ENCODE data around the gene ZPR1.

GRCh38 chr11:116833491-116833815 is 45.6 kb upstream of the ZPR1 start:
- TF ChIP-seq EZH2 (IDR thresholded peaks at IDR 0.05; ENCODE audit: insufficient read depth, poor library complexity, severe bottlenecking), result no peak
- no peak for TF ChIP-seq EZH2phosphoT487 (IDR thresholded peaks at IDR 0.05; ENCODE audit: insufficient read depth, low read depth)
